ENCODE data around the gene C14orf132.

The C14orf132 gene

GRCh38 chr14:96038920-96039632 lies at the start of gene C14orf132:
Gene C14orf132 (plus strand): TSS chr14:96039362. CDS start chr14:96039501, 139 bp downstream.
- no peaks in the 10 kb centered on the region for H3K9me3 ChIP-seq (ENCODE audit: insufficient read depth, low read length)
- peak within 1 kb of the TSS; percentile 95 for H3K9ac ChIP-seq (ENCODE audit: insufficient read length, low read depth)

DNA sequence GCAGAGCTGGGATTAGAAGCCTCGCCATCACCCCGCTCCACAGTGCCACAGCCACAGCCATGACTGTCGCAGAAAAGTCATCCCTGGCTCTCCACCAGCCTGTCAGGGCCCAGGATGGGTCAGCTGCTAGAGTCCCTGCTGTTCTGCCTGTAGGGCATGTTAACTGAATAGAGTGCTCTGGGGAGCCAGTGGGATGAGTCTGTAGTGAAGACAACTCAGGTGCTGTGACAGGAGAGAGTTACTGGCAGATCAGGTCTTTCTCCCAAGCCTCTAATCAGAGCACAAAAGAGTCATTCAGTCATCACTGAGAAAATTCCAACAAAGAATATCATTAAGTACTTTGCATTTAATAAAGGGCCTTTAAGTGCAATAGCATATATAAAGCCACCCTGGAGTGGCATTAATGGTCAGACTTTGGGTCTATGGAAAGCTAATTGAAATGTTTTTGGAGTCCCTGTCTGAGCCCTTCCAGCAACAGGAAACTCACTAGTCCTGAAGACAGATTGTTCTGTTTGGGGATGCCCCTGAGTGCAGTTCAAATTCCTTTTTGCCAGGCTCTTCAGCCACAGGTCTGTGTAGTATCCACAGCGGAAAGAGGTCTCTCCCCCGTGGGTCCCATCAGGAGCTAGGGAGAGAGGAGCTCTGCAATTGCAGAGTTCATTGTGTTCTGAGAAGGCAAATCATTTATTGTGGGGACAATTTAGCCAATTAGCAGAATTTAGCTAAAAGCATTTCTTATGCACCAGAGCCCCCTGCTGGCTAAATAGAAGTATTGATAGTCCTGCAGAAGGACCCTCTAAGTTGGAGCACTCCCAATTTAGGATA lies 45.2 kb upstream of the C14orf132 start:
- H3K27me3 ChIP-seq (ENCODE audit: insufficient read depth, insufficient read length), result no peaks in the 10 kb centered on the region
- TF ChIP-seq ZNF274 (IDR thresholded peaks at IDR 0.05; ENCODE audit: low read depth, low read length) (no peak), YY1 (IDR thresholded peaks at IDR 0.05; ENCODE audit: insufficient read depth, insufficient read length) (no peak), SUZ12 (IDR thresholded peaks at IDR 0.05; ENCODE audit: extremely low read depth, insufficient read depth, insufficient read length) (no peak)
- H3K4me3 ChIP-seq (ENCODE audit: insufficient read length, low read depth), result no peak overlapping the region
- peaks cover 3% of the 10 kb centered on the region for H3K4me1 ChIP-seq (ENCODE audit: insufficient read depth, insufficient read length)
- H3K9me3 ChIP-seq (ENCODE audit: insufficient read depth, low read length), result peaks cover 36% of the 10 kb centered on the region
- DNase-seq (ENCODE audit: low read depth, low spot score), result peak; percentile 68
- H3K9ac ChIP-seq (ENCODE audit: insufficient read length, low read depth), result no peak overlapping the region
- no peaks in the 10 kb centered on the region for H3K36me3 ChIP-seq (ENCODE audit: insufficient read depth, insufficient read length, low read length)

More at GRCh38 chr14:96038920-96039632, at the start of gene C14orf132:
- DNase-seq (ENCODE audit: low read depth, low spot score), result peak; percentile 22
- H3K36me3 ChIP-seq (ENCODE audit: insufficient read depth, insufficient read length, low read length), result peaks cover 31% of the 10 kb centered on the region
- no peak for TF ChIP-seq ZNF274 (IDR thresholded peaks at IDR 0.05; ENCODE audit: low read depth, low read length)
- TF ChIP-seq YY1 (IDR thresholded peaks at IDR 0.05; ENCODE audit: insufficient read depth, insufficient read length), result no peak
- H3K4me3 ChIP-seq (ENCODE audit: insufficient read length, low read depth), result peak within 1 kb of the TSS; percentile 84
- H3K27me3 ChIP-seq (ENCODE audit: insufficient read depth, insufficient read length), result peaks cover 22% of the 10 kb centered on the region
- peaks cover 2% of the 10 kb centered on the region for H3K4me1 ChIP-seq (ENCODE audit: insufficient read depth, insufficient read length)

DNA sequence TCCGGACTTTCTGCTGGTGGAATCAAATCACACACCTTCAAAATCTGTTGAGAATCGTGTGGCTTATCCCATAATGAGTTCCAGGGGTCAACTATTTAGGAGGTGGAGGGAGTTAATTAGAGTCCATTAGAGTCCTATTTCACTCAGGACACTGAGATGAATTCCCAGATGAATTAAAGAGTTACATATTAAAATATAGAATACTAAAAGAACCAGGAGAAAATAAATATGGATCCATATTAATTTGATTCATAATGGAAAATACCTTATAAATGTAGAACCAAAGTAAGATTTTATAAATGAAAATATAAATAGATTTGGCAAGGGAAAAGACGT lies 44.6 kb upstream of the C14orf132 start:
- no peak overlapping the region for H3K4me3 ChIP-seq (ENCODE audit: insufficient read length, low read depth)
- DNase-seq (ENCODE audit: low read depth, low spot score), result no peak
- H3K4me1 ChIP-seq (ENCODE audit: insufficient read depth, insufficient read length), result peaks cover 3% of the 10 kb centered on the region
- H3K9ac ChIP-seq (ENCODE audit: insufficient read length, low read depth), result no peak overlapping the region
- peaks cover 31% of the 10 kb centered on the region for H3K9me3 ChIP-seq (ENCODE audit: insufficient read depth, low read length)
- TF ChIP-seq YY1 (IDR thresholded peaks at IDR 0.05; ENCODE audit: insufficient read depth, insufficient read length) (no peak), SUZ12 (IDR thresholded peaks at IDR 0.05; ENCODE audit: extremely low read depth, insufficient read depth, insufficient read length) (no peak), ZNF274 (IDR thresholded peaks at IDR 0.05; ENCODE audit: low read depth, low read length) (no peak)
- no peaks in the 10 kb centered on the region for H3K27me3 ChIP-seq (ENCODE audit: insufficient read depth, insufficient read length)
- no peaks in the 10 kb centered on the region for H3K36me3 ChIP-seq (ENCODE audit: insufficient read depth, insufficient read length, low read length)

GRCh38 chr14:95998656-95999055 lies 40.5 kb upstream of the C14orf132 start:
- no peak overlapping the region for H3K9ac ChIP-seq (ENCODE audit: insufficient read length, low read depth)
- H3K4me3 ChIP-seq (ENCODE audit: insufficient read length, low read depth), result no peak overlapping the region
- peaks cover 1% of the 10 kb centered on the region for H3K4me1 ChIP-seq (ENCODE audit: insufficient read depth, insufficient read length)
- H3K36me3 ChIP-seq (ENCODE audit: insufficient read depth, insufficient read length, low read length), result no peaks in the 10 kb centered on the region
- no peak for DNase-seq (ENCODE audit: low read depth, low spot score)
- H3K9me3 ChIP-seq (ENCODE audit: insufficient read depth, low read length), result no peaks in the 10 kb centered on the region
- TF ChIP-seq ZNF274 (IDR thresholded peaks at IDR 0.05; ENCODE audit: low read depth, low read length) (no peak), YY1 (IDR thresholded peaks at IDR 0.05; ENCODE audit: insufficient read depth, insufficient read length) (no peak), SUZ12 (IDR thresholded peaks at IDR 0.05; ENCODE audit: extremely low read depth, insufficient read depth, insufficient read length) (no peak)
- H3K27me3 ChIP-seq (ENCODE audit: insufficient read depth, insufficient read length), result no peaks in the 10 kb centered on the region

- H3K4me1 ChIP-seq (ENCODE audit: insufficient read depth, insufficient read length), result no peaks in the 10 kb centered on the region
- H3K4me3 ChIP-seq (ENCODE audit: insufficient read length, low read depth), result no peak overlapping the region
- TF ChIP-seq ZNF274 (IDR thresholded peaks at IDR 0.05; ENCODE audit: low read depth, low read length), result no peak
- TF ChIP-seq YY1 (IDR thresholded peaks at IDR 0.05; ENCODE audit: insufficient read depth, insufficient read length), result peak; percentile 31
- no peaks in the 10 kb centered on the region for H3K36me3 ChIP-seq (ENCODE audit: insufficient read depth, insufficient read length, low read length)
- DNase-seq (ENCODE audit: low read depth, low spot score), result no peak
- H3K9me3 ChIP-seq (ENCODE audit: insufficient read depth, low read length), result no peaks in the 10 kb centered on the region
- H3K9ac ChIP-seq (ENCODE audit: insufficient read length, low read depth), result no peak overlapping the region
- H3K27me3 ChIP-seq (ENCODE audit: insufficient read depth, insufficient read length), result no peaks in the 10 kb centered on the region
These were observed 37.2 kb upstream of the C14orf132 start for GRCh38 chr14:96001866-96002497.

- DNase-seq (ENCODE audit: low read depth, low spot score), result no peak
- Histone ChIP-seq H3K36me3 (ENCODE audit: insufficient read depth, insufficient read length, low read length) (no peaks in the 10 kb centered on the region), H3K27me3 (ENCODE audit: insufficient read depth, insufficient read length) (no peaks in the 10 kb centered on the region), H3K9me3 (ENCODE audit: insufficient read depth, low read length) (no peaks in the 10 kb centered on the region), H3K4me1 (ENCODE audit: insufficient read depth, insufficient read length) (no peaks in the 10 kb centered on the region), H3K9ac (ENCODE audit: insufficient read length, low read depth) (no peak overlapping the region), H3K4me3 (ENCODE audit: insufficient read length, low read depth) (no peak overlapping the region)
- TF ChIP-seq SUZ12 (IDR thresholded peaks at IDR 0.05; ENCODE audit: extremely low read depth, insufficient read depth, insufficient read length), result no peak
- no peak for TF ChIP-seq ZNF274 (IDR thresholded peaks at IDR 0.05; ENCODE audit: low read depth, low read length)
- no peak for TF ChIP-seq YY1 (IDR thresholded peaks at IDR 0.05; ENCODE audit: insufficient read depth, insufficient read length)
These were observed 36.7 kb upstream of the C14orf132 start for GRCh38 chr14:96002498-96002884.

DNA sequence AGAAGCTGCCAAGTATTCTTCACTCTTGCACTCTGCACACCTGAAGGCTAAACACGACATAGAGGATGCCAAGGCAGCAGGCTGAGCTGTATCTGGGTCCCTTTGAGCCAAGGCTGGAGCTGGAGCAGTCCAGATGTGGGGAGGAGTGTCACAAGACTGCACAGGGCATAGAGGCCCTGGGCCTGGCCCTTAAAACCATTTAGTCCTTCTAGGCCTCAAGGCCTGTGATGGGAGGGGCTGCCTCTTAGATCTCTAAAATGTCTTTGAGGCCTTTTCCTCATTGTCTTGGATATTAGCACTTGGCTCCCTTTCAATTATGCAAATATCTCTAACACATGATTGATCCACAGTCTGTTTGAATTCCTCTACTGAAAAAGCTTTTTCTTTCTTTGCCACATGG lies 28.0 kb upstream of the C14orf132 start:
- Histone ChIP-seq H3K9ac (ENCODE audit: insufficient read length, low read depth) (no peak overlapping the region), H3K9me3 (ENCODE audit: insufficient read depth, low read length) (peaks cover 29% of the 10 kb centered on the region), H3K4me3 (ENCODE audit: insufficient read length, low read depth) (no peak overlapping the region), H3K27me3 (ENCODE audit: insufficient read depth, insufficient read length) (no peaks in the 10 kb centered on the region), H3K36me3 (ENCODE audit: insufficient read depth, insufficient read length, low read length) (no peaks in the 10 kb centered on the region), H3K4me1 (ENCODE audit: insufficient read depth, insufficient read length) (no peaks in the 10 kb centered on the region)
- TF ChIP-seq ZNF274 (IDR thresholded peaks at IDR 0.05; ENCODE audit: low read depth, low read length) (no peak), SUZ12 (IDR thresholded peaks at IDR 0.05; ENCODE audit: extremely low read depth, insufficient read depth, insufficient read length) (no peak)
- no peak for DNase-seq (ENCODE audit: low read depth, low spot score)
